ENCODE measurements around the gene CD22. TPM values are rescaled to one million over a fixed set of nuclear protein-coding genes. Genes with fewer than 3 reads are reported as not detected.

CD22 gene
- total RNA-seq, 1 donor from 2014 or later: 3.4 TPM

GRCh38 chr19:35396240-35396885, 67.4 kb downstream of the CD22 start:
- intact Hi-C loops (cut with micrococcal nuclease): no loop called here
- no peak overlapping the region for H3K4me3 Mint-ChIP-seq
- no peaks in the 10 kb centered on the region for H3K36me3 Mint-ChIP-seq (ENCODE audit: low read depth)
- H3K27ac Mint-ChIP-seq: no peak overlapping the region
- no peaks in the 10 kb centered on the region for H3K9me3 Mint-ChIP-seq
- DNase-seq: no peak
- H3K27me3 Mint-ChIP-seq: peaks cover 2% of the 10 kb centered on the region
- H3K4me1 Mint-ChIP-seq: no peaks in the 10 kb centered on the region

Other genes starting within 250 kb of the CD22 start
- gene FXYD3, start 213.4 kb upstream of the CD22 start, total RNA-seq: not detected in 2 replicates
- gene LGI4, start 194.1 kb upstream of the CD22 start, total RNA-seq: 0.07 and 0.16 TPM in 2 replicates
- 0.79 TPM in 1 of 2 replicates, not detected in the other for gene FXYD1, start 190.4 kb upstream of the CD22 start, total RNA-seq
- 0.23 TPM in 1 of 2 replicates, not detected in the other for gene FXYD7, start 185.9 kb upstream of the CD22 start, total RNA-seq
- gene FXYD5, start 174.5 kb upstream of the CD22 start, total RNA-seq: 273 and 286 TPM in 2 replicates
- gene FAM187B, start 100.4 kb upstream of the CD22 start, total RNA-seq: not detected in 2 replicates
- 2.2 and 2.8 TPM in 2 replicates for gene LSR, start 80.2 kb upstream of the CD22 start, total RNA-seq
- gene USF2, start 60.2 kb upstream of the CD22 start, total RNA-seq: 147 TPM in 2 replicates
- 0.40 TPM in 2 replicates for gene HAMP, start 46.7 kb upstream of the CD22 start, total RNA-seq
- gene MAG, start 37.0 kb upstream of the CD22 start, total RNA-seq: 0.17 TPM in 1 of 2 replicates, not detected in the other
- gene FFAR1, start 18.7 kb downstream of the CD22 start, total RNA-seq: 0.12 and 0.14 TPM in 2 replicates
- gene FFAR3, start 29.3 kb downstream of the CD22 start, total RNA-seq: 0.21 and 0.69 TPM in 2 replicates
- gene GPR42, start 41.9 kb downstream of the CD22 start, total RNA-seq: 0.21 TPM in 1 of 2 replicates, not detected in the other
- gene FFAR2, start 119.1 kb downstream of the CD22 start, total RNA-seq: not detected in 2 replicates
- gene KRTDAP, start 161.3 kb downstream of the CD22 start, total RNA-seq: not detected in 2 replicates
- gene DMKN, start 184.5 kb downstream of the CD22 start, total RNA-seq: not detected in 2 replicates
- not detected in 2 replicates for gene SBSN, start 199.1 kb downstream of the CD22 start, total RNA-seq
- not detected in 2 replicates for gene GAPDHS, start 204.3 kb downstream of the CD22 start, total RNA-seq
- gene TMEM147, start 216.4 kb downstream of the CD22 start, total RNA-seq: 132 and 134 TPM in 2 replicates
- gene ATP4A, start 234.5 kb downstream of the CD22 start, total RNA-seq: not detected in 2 replicates